HG03354 (cell line): ENCODE results near the gene APBB2.

Source experiments
- ATAC-seq: cut with Tn5 transposase; IDR thresholded peaks from one replicate; pipeline ENCODE4 v1.9.1; 2021; ENCODE audit warnings: mild to moderate bottlenecking; ENCODE audit not compliant: unreplicated experiment, poor library complexity, severe bottlenecking

APBB2 gene

GRCh38 chr4:40763228-40763716, 451.1 kb downstream of the APBB2 start:
- peak; percentile 100 for ATAC-seq
